Activated CD8-positive, alpha-beta T cell treated with anti-CD3 and anti-CD28 coated beads for 36 hours (primary cell): Measurements from ENCODE around the gene NDUFS6. TPM values are rescaled to one million over a fixed set of nuclear protein-coding genes. Genes with fewer than 3 reads are reported as not detected.
"Not testable (repeated sequence)": the region's sequence is repeated elsewhere in the genome, so short reads cannot be mapped to it uniquely, and the experiment has no call there.

Experiments used
- ATAC-seq: fragments of 200-7000 bp; cut with Tn5 transposase; one replicate; pipeline ENCODE4 v1.10.0; 2021; ENCODE audit warnings: mild to moderate bottlenecking, moderate library complexity
- CTCF ChIA-PET: fragments of 350-600 bp; sonication (Branson Sonifier 250); formaldehyde crosslinking; loops from one replicate; lab custom pipeline; 2021; ENCODE audit warnings: antibody characterized with exemption; lab: Charles Lee
- POLR2A ChIA-PET: fragments of 350-600 bp; sonication (Branson Sonifier 250); formaldehyde crosslinking; loops from one replicate; lab custom pipeline; 2021; ENCODE audit warnings: antibody characterized with exemption; lab: Charles Lee
- DNase-seq: peaks from one replicate; pipeline ENCODE4 v3.0.0-alpha.2; 2020
- H3K27ac Mint-ChIP-seq: one replicate; pipeline ENCODE4 v1.8.0; 2021; ENCODE audit warnings: mild to moderate bottlenecking, mixed read lengths
- H3K27me3 Mint-ChIP-seq: one replicate; pipeline ENCODE4 v1.8.0; 2021; ENCODE audit warnings: mixed read lengths
- H3K36me3 Mint-ChIP-seq: one replicate; pipeline ENCODE4 v1.8.0; 2021; ENCODE audit warnings: low read depth, mixed read lengths
- H3K4me1 Mint-ChIP-seq: one replicate; pipeline ENCODE4 v1.8.0; 2021; ENCODE audit warnings: low read depth, mixed read lengths
- H3K4me3 Mint-ChIP-seq: one replicate; pipeline ENCODE4 v1.8.0; 2021; ENCODE audit warnings: mild to moderate bottlenecking, moderate library complexity, mixed read lengths
- H3K9me3 Mint-ChIP-seq: one replicate; pipeline ENCODE4 v1.8.0; 2021; ENCODE audit warnings: mixed read lengths
- CTCF ChIP-seq: fragments of 200-600 bp; IDR thresholded peaks from one replicate; pipeline ENCODE4 v1.8.0; 2022; ENCODE audit warnings: antibody characterized with exemption, mild to moderate bottlenecking
- intact Hi-C: fragments of 100-400 bp; cut with micrococcal nuclease; formaldehyde crosslinking; loops from one replicate; pipeline ENCODE4 v1.10.0; 2022
- total RNA-seq, 2 experiments: library from RNA; stranded (reverse); gene quantifications; one replicate each; pipeline ENCODE4 v1.2.3, GENCODE V29; 2021

NDUFS6 gene
- total RNA-seq, 2 experiments from 2014 or later = 32.2 to 39.1 TPM

- no peak for TF ChIP-seq CTCF
- intact Hi-C loops = no loop called here
- Mint-ChIP-seq H3K27me3 (no peaks in the 10 kb centered on the region), H3K36me3 (no peaks in the 10 kb centered on the region), H3K9me3 (no peaks in the 10 kb centered on the region), H3K27ac (no peak overlapping the region), H3K4me1 (peaks cover 65% of the 10 kb centered on the region), H3K4me3 (no peak overlapping the region)
- POLR2A ChIA-PET = interaction anchor here (0.8 kb wide), 1 partner anchor 12 kb away, joined by 3 read pairs; no protein-coding TSS in a partner anchor
- DNase-seq (no peak), ATAC-seq (no peak)
- CTCF ChIA-PET = no interaction called here
These were observed 13.6 kb upstream of the NDUFS6 start for GRCh38 chr5:1787472-1788047.

DNA sequence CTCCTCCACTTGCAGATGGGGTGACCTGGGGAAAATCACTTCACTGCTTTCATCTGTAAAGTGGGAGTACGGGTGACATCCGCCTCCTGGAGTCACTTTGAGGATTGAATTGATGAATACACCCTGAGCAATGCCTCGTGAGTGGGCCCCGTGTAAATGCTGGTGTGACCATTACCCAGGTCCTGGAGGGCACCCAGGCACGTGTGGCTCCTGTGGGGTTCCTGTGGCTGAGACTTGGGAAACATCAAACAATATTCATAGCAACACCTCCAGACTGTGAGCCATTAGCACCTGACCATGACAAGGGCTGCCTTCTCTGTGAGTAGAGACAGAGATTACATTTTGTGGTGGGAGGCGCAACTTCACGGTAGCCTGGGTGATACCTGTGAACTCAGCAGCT lies 13.0 kb upstream of the NDUFS6 start:
- Mint-ChIP-seq H3K27me3 (no peaks in the 10 kb centered on the region), H3K4me3 (no peak overlapping the region), H3K4me1 (peaks cover 66% of the 10 kb centered on the region), H3K36me3 (no peaks in the 10 kb centered on the region), H3K9me3 (no peaks in the 10 kb centered on the region), H3K27ac (no peak overlapping the region)
- no peak for TF ChIP-seq CTCF
- CTCF ChIA-PET = interaction anchor here (1.1 kb wide), 1 partner anchor 25 kb away, joined by 3 read pairs; no protein-coding TSS in a partner anchor
- ATAC-seq (no peak), DNase-seq (no peak)
- intact Hi-C loops = no loop called here
- POLR2A ChIA-PET = interaction anchor here (0.7 to 0.8 kb wide), 2 partner anchors 12 to 16 kb away, joined by 3 read pairs; no protein-coding TSS in a partner anchor

DNA sequence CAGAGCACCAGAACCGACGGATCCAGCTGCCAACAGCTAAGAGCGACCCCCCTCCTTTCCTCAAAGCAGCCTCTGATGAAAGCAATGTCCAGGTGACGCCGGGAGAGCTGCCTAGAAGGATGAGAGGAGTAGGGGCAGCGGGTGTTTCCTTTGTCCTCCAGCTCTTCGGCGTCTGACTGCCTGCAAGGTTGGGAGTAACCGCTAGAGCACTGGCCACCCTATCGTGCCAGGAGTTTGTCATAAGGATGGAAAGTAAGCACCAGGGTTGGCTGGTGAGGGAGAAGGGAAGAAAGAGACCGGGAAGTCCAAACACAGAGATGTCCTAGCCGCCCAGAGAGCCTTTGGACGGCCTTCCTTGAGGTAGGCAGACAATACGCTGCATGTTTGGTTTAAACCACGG lies 12.4 kb upstream of the NDUFS6 start:
- Mint-ChIP-seq H3K36me3 (no peaks in the 10 kb centered on the region), H3K4me3 (no peak overlapping the region), H3K27ac (peak overlapping the region; percentile 38), H3K4me1 (peaks cover 67% of the 10 kb centered on the region), H3K9me3 (no peaks in the 10 kb centered on the region), H3K27me3 (no peaks in the 10 kb centered on the region)
- ChIA-PET CTCF (interaction anchor here (1.1 kb wide), 1 partner anchor 25 kb away, joined by 3 read pairs; no protein-coding TSS in a partner anchor), POLR2A (interaction anchor here (0.7 kb wide), 1 partner anchor 15 kb away, joined by 3 read pairs; no protein-coding TSS in a partner anchor)
- no peak for ATAC-seq
- intact Hi-C loops = no loop called here
- TF ChIP-seq CTCF = no peak
- DNase-seq = no peak

DNA sequence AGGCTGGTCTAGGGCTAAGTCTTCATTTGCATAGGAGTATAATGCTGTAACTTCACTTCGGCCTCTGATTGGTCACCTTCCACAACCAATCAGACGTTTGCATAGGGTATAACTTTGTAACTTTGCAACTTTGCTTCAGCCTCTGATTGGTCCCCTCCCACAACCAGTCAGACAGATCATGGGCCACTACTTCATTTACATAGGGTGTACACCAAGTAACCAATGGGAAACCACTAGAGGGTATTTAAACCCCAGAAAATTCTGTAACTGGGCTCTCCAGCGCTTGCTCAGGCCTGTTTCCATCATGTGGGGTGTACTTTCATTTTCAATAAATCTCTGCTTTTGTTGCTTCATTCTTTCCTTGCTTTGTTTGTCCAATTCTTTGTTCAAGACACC lies 11.8 kb upstream of the NDUFS6 start:
- not testable (repeated sequence) for H3K27me3 Mint-ChIP-seq, H3K27ac Mint-ChIP-seq

GRCh38 chr5:1789834-1790471 lies 11.3 kb upstream of the NDUFS6 start:
- ATAC-seq (no peak), DNase-seq (no peak)
- no peaks in the 10 kb centered on the region for H3K36me3 Mint-ChIP-seq
- CTCF ChIA-PET = interaction anchor here (1.0 kb wide), 1 partner anchor 9 kb away, joined by 3 read pairs; no protein-coding TSS in a partner anchor
- peaks cover 70% of the 10 kb centered on the region for H3K4me1 Mint-ChIP-seq
- no peak overlapping the region for H3K4me3 Mint-ChIP-seq
- H3K27me3 Mint-ChIP-seq = no peaks in the 10 kb centered on the region
- no peaks in the 10 kb centered on the region for H3K9me3 Mint-ChIP-seq
- POLR2A ChIA-PET = interaction anchor here (1.4 to 1.6 kb wide), 2 partner anchors 9 to 13 kb away, joined by 3 to 4 read pairs; partner anchors contain the start of gene MRPL36
- no peak overlapping the region for H3K27ac Mint-ChIP-seq
- intact Hi-C loops = no loop called here
- no peak for TF ChIP-seq CTCF

More for the DNA sequence above, 11.8 kb upstream of the NDUFS6 start:
- POLR2A ChIA-PET = interaction anchor here (1.4 kb wide), 1 partner anchor 10 kb away, joined by 4 read pairs; the partner anchor contains the start of gene MRPL36
- H3K9me3 Mint-ChIP-seq, intact Hi-C loops, H3K36me3 Mint-ChIP-seq, H3K4me3 Mint-ChIP-seq: not testable (repeated sequence)
- DNase-seq (peak; percentile 62), ATAC-seq (peak; percentile 7)
- peaks cover 72% of the 10 kb centered on the region for H3K4me1 Mint-ChIP-seq
- CTCF ChIA-PET = interaction anchor here (1.0 kb wide), 1 partner anchor 10 kb away, joined by 3 read pairs; no protein-coding TSS in a partner anchor
